Esophagus (tissue), 2 donors: ENCODE data around the gene PRAMEF9. TPM values are rescaled to one million over a fixed set of nuclear protein-coding genes. Genes with fewer than 3 reads are reported as not detected.
"Not testable (repeated sequence)": the region's sequence is repeated elsewhere in the genome, so short reads cannot be mapped to it uniquely, and the experiment has no call there.

Source experiments
- H3K27ac ChIP-seq, 2 donors: one replicate each; pipeline ENCODE4 v1.5.1; 2013; ENCODE audit warnings: low read depth in 2 of 2, mild to moderate bottlenecking in 2 of 2, inconsistent platforms in 1 of 2, low read length in 1 of 2, moderate library complexity in 1 of 2
- H3K27me3 ChIP-seq, 2 donors: one replicate each; pipeline ENCODE4 v1.6.1; 2013; ENCODE audit warnings: low read length in 2 of 2, control low read depth in 1 of 2, mild to moderate bottlenecking in 1 of 2; ENCODE audit not compliant: insufficient read depth in 2 of 2, control insufficient read depth in 1 of 2
- H3K36me3 ChIP-seq, 2 donors: one replicate each; pipeline ENCODE4 v1.6.1; 2013; ENCODE audit warnings: low read length in 1 of 2; ENCODE audit not compliant: control insufficient read depth in 2 of 2, insufficient read depth in 2 of 2
- H3K4me1 ChIP-seq, 2 donors: one replicate each; pipeline ENCODE4 v1.6.1; 2013; ENCODE audit warnings: low read length in 1 of 2; ENCODE audit not compliant: control insufficient read depth in 2 of 2, insufficient read depth in 2 of 2
- H3K4me3 ChIP-seq, 2 donors: one replicate each; pipeline ENCODE4 v1.5.1; 2013; ENCODE audit warnings: low read length in 2 of 2, mild to moderate bottlenecking in 2 of 2, low read depth in 1 of 2, moderate library complexity in 1 of 2
- H3K9me3 ChIP-seq, 2 donors: one replicate each; pipeline ENCODE4 v1.6.1; 2013; ENCODE audit warnings: mild to moderate bottlenecking in 2 of 2, low read depth in 1 of 2, low read length in 1 of 2, moderate library complexity in 1 of 2; ENCODE audit not compliant: control insufficient read depth in 2 of 2, insufficient read depth in 1 of 2
- WGBS, 2 donors: extraction: QIAGEN DNeasy Blood & Tissue Kit; methylation state at CpG; one replicate each; pipeline ENCODE4 v1.1.7; 2013; 5-methylcytosine and 5-hydroxymethylcytosine counted together
- polyA plus RNA-seq, 2 donors: library from polyadenylated mRNA; stranded (reverse); fragments of 200-250 nt; gene quantifications; one replicate each; pipeline ENCODE4 v1.2.3, GENCODE V29; 2013
- donor health status: healthy with polysubstance abuse.
- donor health status: Bipolar disorder and iron deficiency.

Gene PRAMEF9
- polyA plus RNA-seq, 2 donors: not detected

DNA sequence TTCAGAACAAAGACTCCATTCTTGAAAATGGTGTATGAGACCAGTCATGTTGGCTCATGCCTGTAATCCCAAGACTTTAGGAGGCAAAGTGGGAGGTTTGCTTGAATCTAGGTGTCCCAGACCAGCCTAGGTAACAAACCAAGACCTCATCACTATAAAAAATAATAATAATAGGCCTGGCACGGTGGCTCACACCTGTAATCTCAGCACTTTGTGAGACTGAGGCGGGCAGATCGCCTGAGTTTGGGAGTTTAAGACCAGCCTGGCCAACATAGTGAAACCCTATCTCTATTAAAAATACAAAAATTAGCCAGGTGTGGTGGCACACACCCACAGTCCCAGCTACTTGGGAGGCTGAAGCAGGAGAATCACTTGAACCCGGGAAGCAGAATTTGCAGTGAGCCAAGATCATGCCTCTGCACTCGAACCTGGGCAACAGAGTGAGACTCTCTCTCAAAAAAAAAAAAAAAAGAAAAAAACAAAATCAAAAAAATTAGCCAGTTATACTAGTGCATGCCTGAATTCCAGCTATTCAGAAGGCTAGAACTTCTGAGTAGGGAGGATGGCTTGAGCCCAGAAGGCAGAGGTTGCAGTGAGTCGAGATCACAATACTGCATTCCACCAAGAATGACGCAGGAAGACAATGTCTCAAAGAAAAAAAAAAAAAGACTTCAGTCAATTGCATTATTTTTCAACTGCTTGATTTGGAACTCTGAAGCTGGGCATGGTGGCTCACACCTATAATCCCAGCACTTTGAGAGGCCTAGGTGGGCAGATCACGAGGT, 55.8 kb downstream of the PRAMEF9 start:
- not testable (repeated sequence) for H3K9me3 ChIP-seq, H3K4me3 ChIP-seq, H3K27me3 ChIP-seq, H3K4me1 ChIP-seq, H3K27ac ChIP-seq, H3K36me3 ChIP-seq
- 81 to 84% methylated on average over 8 of the region's 8 CpGs for WGBS, 2 donors

DNA sequence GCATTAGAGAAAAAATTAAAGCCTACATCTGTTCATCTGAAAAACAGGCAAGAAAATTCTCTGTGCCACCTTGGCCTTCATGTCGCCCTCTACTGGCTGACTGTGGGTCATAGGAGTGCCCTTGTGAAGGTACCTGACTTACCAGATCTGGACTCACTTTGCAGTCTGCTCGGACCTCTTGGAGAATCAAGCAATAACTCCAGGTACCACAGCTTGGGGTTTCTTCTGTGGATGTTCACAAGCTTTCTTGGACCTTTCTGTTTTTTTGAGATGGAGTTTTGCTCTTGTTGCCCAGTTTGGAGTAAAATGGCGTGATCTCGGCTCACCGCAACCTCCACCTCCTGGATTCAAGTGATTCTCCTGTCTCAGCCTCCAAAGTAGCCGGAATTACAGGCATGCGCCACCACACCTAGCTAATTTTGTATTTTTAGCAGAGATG, 56.7 kb downstream of the PRAMEF9 start:
- Histone ChIP-seq H3K4me1 (no peaks in the 10 kb centered on the region), H3K4me3 (no peak overlapping the region), H3K27ac (no peak overlapping the region), H3K36me3 (no peaks in the 10 kb centered on the region), H3K9me3 (no peaks in the 10 kb centered on the region), H3K27me3 (no peaks in the 10 kb centered on the region)
- 72 to 74% methylated on average over 7 of the region's 7 CpGs for WGBS, 2 donors

Other genes with a start within 250 kb of the PRAMEF9 start
- gene PRAMEF6, start 224.3 kb upstream of the PRAMEF9 start, polyA plus RNA-seq: not detected
- gene PRAMEF27, start 115.3 kb upstream of the PRAMEF9 start, polyA plus RNA-seq: not detected
- not detected for gene HNRNPCL3, start 111.1 kb upstream of the PRAMEF9 start, polyA plus RNA-seq
- not detected for gene PRAMEF25, start 101.1 kb upstream of the PRAMEF9 start, polyA plus RNA-seq
- gene HNRNPCL2, start 55.0 kb upstream of the PRAMEF9 start, polyA plus RNA-seq: not detected
- not detected for gene PRAMEF26, start 15.8 kb upstream of the PRAMEF9 start, polyA plus RNA-seq
- gene HNRNPCL4, start 6.2 kb upstream of the PRAMEF9 start, polyA plus RNA-seq: not detected
- gene PRAMEF13, start 29.6 kb downstream of the PRAMEF9 start, polyA plus RNA-seq: not detected
- gene PRAMEF18, start 54.3 kb downstream of the PRAMEF9 start, polyA plus RNA-seq: not detected
- not detected for gene PRAMEF5, start 82.3 kb downstream of the PRAMEF9 start, polyA plus RNA-seq
- under 1 TPM in 1 of 2 donors, not detected in 1; 0.01 TPM for gene PRAMEF8, start 113.3 kb downstream of the PRAMEF9 start, polyA plus RNA-seq
- not detected for gene PRAMEF33, start 131.7 kb downstream of the PRAMEF9 start, polyA plus RNA-seq
- not detected for gene PRAMEF15, start 143.7 kb downstream of the PRAMEF9 start, polyA plus RNA-seq
- gene PRAMEF14, start 175.3 kb downstream of the PRAMEF9 start, polyA plus RNA-seq: not detected
- gene PRAMEF19, start 200.1 kb downstream of the PRAMEF9 start, polyA plus RNA-seq: under 1 TPM in 1 of 2 donors, not detected in 1; 0.02 TPM
- gene PRAMEF17, start 217.8 kb downstream of the PRAMEF9 start, polyA plus RNA-seq: not detected
- not detected for gene PRAMEF20, start 238.6 kb downstream of the PRAMEF9 start, polyA plus RNA-seq